HG02610 (cell line): ENCODE data around the gene RNF215.

Experiments used
- ATAC-seq: cut with Tn5 transposase; IDR thresholded peaks from one replicate; pipeline ENCODE4 v1.9.1; 2021; ENCODE audit warnings: mild to moderate bottlenecking, moderate library complexity; ENCODE audit not compliant: unreplicated experiment

The RNF215 gene

DNA sequence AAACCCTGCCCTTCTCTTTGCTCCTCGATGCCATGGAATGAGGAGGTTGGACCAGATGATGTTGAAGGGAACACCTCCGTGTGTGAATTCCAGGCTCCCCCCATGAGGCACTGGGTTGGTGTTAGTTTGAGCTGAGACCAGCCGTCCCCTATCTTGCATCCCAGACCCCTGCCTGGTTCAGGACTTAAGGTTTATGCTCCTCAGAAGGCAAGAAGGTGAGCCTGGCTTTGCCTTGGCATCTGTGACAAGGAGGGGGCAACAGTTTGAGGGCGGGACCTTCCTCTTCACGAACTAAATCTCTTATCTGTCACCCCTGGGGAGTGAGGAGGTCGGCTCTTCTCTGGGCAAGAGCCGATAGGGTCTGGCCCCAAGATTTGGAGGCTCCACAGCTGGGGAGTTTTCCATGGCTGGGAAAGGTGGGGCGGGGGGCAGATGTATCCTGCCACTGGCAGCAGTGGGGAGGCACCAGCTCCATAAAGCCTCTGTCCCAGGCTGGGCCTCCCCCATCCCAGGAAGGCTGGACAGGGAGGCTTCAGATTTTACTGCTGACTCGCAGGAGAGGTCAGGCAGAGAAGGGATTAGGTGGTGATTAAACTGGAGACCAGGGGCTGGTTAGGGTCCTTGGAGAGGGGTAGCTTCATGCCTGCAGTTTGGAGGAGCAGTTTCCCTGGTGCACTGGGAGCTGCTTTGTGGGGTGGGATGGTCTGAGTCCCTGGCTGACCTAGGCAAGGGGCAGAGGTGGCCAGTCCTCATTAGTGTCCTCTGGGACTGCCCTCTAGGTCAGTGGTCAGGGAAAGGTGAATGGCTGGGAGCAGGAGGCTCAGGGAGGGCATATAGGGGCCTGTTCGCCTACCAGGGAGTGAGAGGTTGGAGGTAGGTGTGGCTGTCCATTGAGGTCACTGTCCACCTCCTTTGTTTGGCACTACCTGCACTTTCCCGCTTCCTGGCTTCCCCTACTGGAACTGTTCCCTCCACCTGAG, 10.7 kb upstream of the RNF215 start:
- ATAC-seq = no peak

GRCh38 chr22:30396871-30397655, 9.9 kb upstream of the RNF215 start, which contains the start of gene SEC14L2:
TSS of gene SEC14L2 (plus strand) at chr22:30397018. CDS start at chr22:30397117, 99 bp downstream.
- no peak for ATAC-seq

- ATAC-seq = no peak
These were observed 6.7 kb upstream of the RNF215 start for GRCh38 chr22:30393885-30394284.

DNA sequence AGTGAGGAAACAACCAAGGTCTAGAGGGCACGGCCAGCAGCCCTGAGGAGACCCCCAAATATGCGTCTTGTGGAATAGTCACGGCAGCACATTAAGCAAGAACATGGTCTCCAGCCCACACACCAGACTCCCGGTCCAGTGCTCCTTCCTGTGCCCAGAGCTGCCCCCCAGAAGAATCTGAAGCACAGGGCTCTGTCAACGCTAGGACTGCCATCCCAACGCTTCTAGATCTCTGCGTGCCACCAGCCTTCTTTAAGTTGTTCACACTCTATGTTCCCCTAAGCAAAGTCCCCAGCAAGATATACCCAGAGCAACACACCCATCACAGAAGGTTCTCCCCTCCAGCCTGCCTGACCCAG, 6.1 kb upstream of the RNF215 start:
- ATAC-seq = no peak

DNA sequence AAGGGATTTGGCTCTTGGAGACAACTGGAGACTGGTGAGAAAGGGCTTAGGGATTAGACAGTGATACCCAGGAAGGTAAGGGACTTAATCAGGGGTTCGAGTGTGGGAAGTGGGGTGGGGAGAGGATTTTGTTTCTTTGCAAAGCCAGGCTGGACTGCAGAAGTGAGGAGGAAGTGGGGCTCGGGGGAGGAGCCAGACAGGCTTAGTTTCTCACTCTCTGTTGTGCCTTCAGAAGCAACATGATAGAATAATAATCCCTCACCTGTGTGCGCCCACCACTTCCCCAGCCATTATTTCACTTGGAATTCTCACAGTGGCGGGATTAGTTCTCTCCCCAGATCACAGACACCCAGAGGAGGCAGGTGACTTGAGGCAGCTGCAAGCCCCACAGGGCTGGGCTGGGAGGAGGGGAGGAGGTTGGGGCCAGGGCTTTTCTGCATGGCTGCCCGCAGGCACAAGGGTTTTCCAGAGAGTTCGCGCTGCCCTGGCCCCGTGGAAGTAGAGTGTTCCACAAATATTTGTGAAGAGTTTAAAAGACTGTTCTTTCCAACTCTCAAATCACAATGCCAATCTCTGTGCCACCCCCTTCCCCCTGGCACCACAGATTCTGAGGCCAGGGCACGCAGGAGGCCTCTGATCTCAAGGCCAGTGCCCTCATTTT, 5.6 kb upstream of the RNF215 start:
- no peak for ATAC-seq

- peak; percentile 40 for ATAC-seq
These were observed 3.9 kb upstream of the RNF215 start for GRCh38 chr22:30390974-30391691.

GRCh38 chr22:30386608-30386959, 627 bp downstream of the RNF215 start:
- no peak for ATAC-seq

GRCh38 chr22:30385942-30386341, 1.3 kb downstream of the RNF215 start:
- ATAC-seq = no peak

- ATAC-seq = no peak
These were observed 4.2 kb downstream of the RNF215 start for GRCh38 chr22:30383061-30383460.

DNA sequence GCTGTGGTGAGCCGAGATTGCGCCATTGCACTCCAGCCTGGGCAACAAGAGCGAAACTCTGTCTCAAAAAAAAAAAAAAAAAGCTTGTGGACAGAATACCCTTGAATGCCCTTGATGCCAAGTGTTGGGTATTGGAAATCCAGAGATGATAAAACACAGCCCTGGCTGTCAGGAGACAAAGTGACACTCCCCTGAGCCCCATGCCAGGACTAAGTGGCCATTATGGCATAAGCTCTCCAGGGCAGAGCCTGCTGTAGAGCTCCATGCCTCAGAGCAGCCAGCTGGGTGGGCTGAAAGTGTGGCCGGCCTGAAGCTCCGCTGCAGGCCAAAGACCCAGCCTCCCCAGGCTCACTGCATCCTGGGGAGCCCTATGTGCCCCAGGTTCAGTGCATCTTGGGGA, 4.9 kb downstream of the RNF215 start:
- no peak for ATAC-seq

DNA sequence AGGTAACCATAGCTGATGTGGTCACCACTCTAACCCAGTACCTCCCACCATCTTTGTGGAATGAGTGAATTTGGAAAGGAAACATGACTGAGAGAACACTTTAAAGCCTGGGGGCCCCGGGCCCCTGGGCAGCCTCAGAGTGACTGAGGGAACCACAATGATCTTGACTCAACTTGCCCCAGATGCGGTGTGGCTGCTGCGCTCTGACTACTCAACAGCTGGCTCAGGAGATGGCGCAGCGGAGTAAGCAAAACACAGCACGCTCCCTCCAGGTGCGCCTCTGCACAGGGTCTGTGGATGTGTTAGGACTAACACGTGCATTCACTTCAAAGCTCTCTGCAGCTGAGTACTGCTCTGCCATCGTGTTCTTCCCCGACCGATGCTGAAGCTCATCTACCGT, 5.9 kb downstream of the RNF215 start:
- ATAC-seq = no peak

DNA sequence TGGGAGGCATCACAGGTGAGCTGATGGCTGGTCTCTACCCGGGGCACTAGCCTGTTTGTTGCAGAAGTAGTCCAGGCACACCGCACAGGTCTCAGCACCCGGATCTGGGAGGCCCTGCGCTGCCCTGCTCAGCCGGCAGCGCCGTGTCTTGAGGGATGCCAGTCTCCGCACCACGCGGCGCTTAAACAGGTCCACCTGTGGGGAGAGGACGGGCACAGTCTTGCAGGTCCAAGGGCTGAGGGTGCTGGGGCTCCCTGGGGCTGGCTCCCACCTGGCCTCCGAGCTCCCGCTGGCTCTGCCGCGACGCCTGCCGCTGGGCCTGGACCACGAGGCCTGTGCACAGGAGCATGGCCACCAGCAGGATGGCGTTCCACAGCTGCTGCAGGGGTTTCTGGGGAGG, 7.2 kb downstream of the RNF215 start:
- no peak for ATAC-seq

- no peak for ATAC-seq
These were observed 11.8 kb downstream of the RNF215 start for GRCh38 chr22:30375312-30375849.

GRCh38 chr22:30373331-30374325, 13.6 kb downstream of the RNF215 start:
- ATAC-seq = no peak

DNA sequence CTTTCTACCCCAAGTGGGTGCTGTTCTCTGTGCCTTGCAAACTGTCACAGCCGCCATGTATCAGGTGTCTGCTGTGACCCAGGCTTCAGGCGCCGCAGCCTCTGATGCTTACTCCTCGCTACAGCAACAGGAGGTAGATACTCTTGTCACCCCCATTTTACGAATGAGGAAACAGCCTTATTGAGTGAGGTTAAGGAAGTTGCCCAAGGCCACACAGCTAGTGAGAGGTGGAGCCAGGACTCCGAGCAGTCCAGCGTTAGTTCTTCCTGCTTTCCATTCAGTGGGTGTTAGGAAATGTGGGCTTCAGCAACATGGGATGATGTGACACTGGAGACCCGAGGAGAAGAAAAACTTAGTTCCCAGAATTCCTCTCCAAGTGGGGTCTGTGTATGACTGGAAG, 14.3 kb downstream of the RNF215 start:
- no peak for ATAC-seq

GRCh38 chr22:30371981-30372380, 15.2 kb downstream of the RNF215 start:
- no peak for ATAC-seq

GRCh38 chr22:30371321-30371720, 15.9 kb downstream of the RNF215 start:
- ATAC-seq = no peak

DNA sequence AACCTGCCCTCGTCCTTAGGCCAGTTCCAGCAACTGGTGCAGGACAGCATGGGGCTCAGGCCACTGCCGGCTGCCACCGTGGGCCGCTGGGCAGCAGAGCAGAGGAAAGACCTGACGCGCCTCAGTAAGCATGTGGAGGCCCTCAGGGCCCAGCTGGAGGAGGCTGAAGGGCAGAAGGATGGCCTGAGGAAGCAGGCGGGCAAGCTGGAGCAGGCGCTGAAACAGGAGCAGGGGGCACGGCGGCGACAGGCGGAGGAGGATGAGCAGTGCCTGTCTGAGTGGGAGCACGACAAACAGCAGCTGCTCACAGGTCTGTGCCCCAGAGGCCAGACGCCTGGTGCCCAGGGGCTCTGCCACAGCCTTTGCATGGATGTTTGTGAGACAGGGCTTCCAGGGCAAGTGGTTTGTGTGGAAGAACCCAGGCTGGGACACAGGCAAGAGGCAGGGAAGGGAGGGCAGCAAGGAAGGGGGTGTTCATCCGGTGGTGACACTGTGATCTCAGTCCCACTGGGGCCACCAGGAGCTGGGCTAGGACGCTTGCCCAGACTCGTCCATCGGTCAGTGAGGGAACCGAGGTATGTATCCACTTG, 16.5 kb downstream of the RNF215 start:
- ATAC-seq = no peak

GRCh38 chr22:30368420-30368819, 18.8 kb downstream of the RNF215 start:
- ATAC-seq = no peak
